Measurements from ENCODE around the gene KCTD10.
"Not testable (repeated sequence)": the region's sequence is repeated elsewhere in the genome, so short reads cannot be mapped to it uniquely, and the experiment has no call there.

DNA sequence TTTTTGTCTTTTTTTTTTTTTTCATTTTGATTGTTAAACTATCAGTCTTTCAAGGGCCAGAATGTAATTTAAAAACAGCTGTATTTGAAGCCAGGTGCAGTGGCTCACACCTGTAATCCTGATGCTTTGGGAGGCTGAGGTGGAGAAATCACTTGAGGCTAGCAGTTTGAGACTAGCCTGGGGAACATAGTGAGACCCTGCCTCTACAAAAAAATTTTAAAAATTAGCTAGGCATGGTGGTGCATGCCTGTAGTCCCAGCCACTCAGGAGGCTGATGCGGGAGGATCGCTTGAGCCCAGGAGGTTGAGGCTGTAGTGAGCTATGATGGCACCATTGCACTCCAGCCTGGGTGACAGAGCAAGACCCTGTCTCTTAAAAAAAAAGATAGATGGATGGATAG, 72.3 kb downstream of the KCTD10 start:
- TF ChIP-seq POLR2AphosphoS5 (IDR thresholded peaks at IDR 0.05; ENCODE audit: control insufficient read depth, insufficient read depth, low read depth, low read length); ZKSCAN1 (IDR thresholded peaks at IDR 0.05; ENCODE audit: low read depth, low read length); CREM (IDR thresholded peaks at IDR 0.05; ENCODE audit: low read depth); TOE1 (IDR thresholded peaks at IDR 0.05; ENCODE audit: borderline replicate concordance); TOE1 (CRISPR knock-in tag; IDR thresholded peaks at IDR 0.05; ENCODE audit: borderline replicate concordance, low read depth); TARDBP (IDR thresholded peaks at IDR 0.05); NFRKB (IDR thresholded peaks at IDR 0.05; ENCODE audit: low read depth); ADNP (tag; IDR thresholded peaks at IDR 0.05); NFE2 (IDR thresholded peaks at IDR 0.05; ENCODE audit: low read depth); POLR2A (conservative IDR thresholded peaks at IDR 0.05): not testable (repeated sequence)
- TF ChIP-seq, protein P1, sequence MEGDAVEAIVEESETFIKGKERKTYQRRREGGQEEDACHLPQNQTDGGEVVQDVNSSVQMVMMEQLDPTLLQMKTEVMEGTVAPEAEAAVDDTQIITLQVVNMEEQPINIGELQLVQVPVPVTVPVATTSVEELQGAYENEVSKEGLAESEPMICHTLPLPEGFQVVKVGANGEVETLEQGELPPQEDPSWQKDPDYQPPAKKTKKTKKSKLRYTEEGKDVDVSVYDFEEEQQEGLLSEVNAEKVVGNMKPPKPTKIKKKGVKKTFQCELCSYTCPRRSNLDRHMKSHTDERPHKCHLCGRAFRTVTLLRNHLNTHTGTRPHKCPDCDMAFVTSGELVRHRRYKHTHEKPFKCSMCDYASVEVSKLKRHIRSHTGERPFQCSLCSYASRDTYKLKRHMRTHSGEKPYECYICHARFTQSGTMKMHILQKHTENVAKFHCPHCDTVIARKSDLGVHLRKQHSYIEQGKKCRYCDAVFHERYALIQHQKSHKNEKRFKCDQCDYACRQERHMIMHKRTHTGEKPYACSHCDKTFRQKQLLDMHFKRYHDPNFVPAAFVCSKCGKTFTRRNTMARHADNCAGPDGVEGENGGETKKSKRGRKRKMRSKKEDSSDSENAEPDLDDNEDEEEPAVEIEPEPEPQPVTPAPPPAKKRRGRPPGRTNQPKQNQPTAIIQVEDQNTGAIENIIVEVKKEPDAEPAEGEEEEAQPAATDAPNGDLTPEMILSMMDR (IDR thresholded peaks at IDR 0.05 in 2 of 3, conservative IDR thresholded peaks at IDR 0.05 in 1 of 3; ENCODE audit: insufficient read depth in 2 of 3, low read depth in 1 of 3, low read length in 3 of 3) = not testable (repeated sequence)
- TF ChIP-seq, protein P2, sequence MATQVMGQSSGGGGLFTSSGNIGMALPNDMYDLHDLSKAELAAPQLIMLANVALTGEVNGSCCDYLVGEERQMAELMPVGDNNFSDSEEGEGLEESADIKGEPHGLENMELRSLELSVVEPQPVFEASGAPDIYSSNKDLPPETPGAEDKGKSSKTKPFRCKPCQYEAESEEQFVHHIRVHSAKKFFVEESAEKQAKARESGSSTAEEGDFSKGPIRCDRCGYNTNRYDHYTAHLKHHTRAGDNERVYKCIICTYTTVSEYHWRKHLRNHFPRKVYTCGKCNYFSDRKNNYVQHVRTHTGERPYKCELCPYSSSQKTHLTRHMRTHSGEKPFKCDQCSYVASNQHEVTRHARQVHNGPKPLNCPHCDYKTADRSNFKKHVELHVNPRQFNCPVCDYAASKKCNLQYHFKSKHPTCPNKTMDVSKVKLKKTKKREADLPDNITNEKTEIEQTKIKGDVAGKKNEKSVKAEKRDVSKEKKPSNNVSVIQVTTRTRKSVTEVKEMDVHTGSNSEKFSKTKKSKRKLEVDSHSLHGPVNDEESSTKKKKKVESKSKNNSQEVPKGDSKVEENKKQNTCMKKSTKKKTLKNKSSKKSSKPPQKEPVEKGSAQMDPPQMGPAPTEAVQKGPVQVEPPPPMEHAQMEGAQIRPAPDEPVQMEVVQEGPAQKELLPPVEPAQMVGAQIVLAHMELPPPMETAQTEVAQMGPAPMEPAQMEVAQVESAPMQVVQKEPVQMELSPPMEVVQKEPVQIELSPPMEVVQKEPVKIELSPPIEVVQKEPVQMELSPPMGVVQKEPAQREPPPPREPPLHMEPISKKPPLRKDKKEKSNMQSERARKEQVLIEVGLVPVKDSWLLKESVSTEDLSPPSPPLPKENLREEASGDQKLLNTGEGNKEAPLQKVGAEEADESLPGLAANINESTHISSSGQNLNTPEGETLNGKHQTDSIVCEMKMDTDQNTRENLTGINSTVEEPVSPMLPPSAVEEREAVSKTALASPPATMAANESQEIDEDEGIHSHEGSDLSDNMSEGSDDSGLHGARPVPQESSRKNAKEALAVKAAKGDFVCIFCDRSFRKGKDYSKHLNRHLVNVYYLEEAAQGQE (IDR thresholded peaks at IDR 0.05; ENCODE audit: borderline replicate concordance) = not testable (repeated sequence)
- TF ChIP-seq, protein P2 (CRISPR knock-in tag; IDR thresholded peaks at IDR 0.05; ENCODE audit: low read depth) = not testable (repeated sequence)
- TF ChIP-seq, protein P3, sequence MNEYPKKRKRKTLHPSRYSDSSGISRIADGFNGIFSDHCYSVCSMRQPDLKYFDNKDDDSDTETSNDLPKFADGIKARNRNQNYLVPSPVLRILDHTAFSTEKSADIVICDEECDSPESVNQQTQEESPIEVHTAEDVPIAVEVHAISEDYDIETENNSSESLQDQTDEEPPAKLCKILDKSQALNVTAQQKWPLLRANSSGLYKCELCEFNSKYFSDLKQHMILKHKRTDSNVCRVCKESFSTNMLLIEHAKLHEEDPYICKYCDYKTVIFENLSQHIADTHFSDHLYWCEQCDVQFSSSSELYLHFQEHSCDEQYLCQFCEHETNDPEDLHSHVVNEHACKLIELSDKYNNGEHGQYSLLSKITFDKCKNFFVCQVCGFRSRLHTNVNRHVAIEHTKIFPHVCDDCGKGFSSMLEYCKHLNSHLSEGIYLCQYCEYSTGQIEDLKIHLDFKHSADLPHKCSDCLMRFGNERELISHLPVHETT (CRISPR knock-in tag; conservative IDR thresholded peaks at IDR 0.05 in 1 of 2, IDR thresholded peaks at IDR 0.05 in 1 of 2) = not testable (repeated sequence)
